ENCODE measurements around the gene SURF2. TPM values are rescaled to one million over a fixed set of nuclear protein-coding genes. Genes with fewer than 3 reads are reported as not detected.

SURF2 gene
- total RNA-seq, 2 donors from 2014 or later, result 16.4 to 57.6 TPM

DNA sequence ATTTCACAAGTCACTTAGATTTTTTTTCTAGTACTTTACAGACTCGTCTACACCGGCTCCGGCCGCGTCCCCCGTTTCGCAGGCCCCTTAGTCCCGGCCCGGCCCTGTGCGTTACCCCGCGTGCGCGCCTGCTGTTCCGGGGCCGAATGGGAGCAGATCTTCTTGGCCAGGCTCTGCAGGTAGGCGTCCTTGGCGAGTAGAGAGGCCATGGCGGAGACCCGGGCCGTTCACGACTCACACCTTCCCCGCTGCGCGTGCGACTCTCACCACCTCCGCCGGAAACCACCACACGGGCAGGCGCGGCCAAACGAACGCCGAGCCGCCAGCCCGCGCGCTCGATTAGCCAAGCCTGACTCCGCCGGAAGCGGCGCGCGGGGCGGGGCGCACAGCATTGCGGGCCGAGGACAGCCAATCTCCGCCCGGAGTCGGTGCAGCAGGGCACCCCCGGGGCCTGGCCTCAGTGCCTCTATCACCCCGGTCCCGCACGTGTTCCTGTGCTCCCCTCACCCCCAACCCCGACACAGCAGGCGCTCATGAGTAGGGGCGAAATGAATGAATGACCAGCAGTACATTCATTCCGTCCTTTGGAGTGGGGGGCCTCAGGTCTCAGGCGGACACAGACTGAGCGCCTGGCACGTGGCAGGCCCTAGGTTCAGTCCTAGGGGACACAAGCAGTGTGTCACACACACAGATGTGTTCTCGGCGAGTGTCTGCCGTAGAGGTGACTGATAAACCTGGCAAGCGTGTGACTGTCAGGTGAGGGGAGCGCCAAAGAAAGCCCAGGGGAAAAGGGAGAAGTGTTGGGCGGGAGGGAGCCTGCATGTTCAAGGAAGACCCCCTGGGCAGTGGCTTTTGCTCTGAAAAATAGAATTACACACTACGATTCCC, 20.2 kb upstream of the SURF2 start, which contains the start of gene SURF6:
TSS of gene SURF6 (minus strand) at position 265 of the 888 bp plus-strand sequence. CDS start at position 209, 56 bp downstream.
- TF ChIP-seq POLR2A (IDR thresholded peaks at IDR 0.05), result peak; percentile 43
- TF ChIP-seq, protein P1, sequence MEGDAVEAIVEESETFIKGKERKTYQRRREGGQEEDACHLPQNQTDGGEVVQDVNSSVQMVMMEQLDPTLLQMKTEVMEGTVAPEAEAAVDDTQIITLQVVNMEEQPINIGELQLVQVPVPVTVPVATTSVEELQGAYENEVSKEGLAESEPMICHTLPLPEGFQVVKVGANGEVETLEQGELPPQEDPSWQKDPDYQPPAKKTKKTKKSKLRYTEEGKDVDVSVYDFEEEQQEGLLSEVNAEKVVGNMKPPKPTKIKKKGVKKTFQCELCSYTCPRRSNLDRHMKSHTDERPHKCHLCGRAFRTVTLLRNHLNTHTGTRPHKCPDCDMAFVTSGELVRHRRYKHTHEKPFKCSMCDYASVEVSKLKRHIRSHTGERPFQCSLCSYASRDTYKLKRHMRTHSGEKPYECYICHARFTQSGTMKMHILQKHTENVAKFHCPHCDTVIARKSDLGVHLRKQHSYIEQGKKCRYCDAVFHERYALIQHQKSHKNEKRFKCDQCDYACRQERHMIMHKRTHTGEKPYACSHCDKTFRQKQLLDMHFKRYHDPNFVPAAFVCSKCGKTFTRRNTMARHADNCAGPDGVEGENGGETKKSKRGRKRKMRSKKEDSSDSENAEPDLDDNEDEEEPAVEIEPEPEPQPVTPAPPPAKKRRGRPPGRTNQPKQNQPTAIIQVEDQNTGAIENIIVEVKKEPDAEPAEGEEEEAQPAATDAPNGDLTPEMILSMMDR (IDR thresholded peaks at IDR 0.05), result peak in 2 of 4 experiments; percentile 31 to 40
- peak; percentile 98 for TF ChIP-seq POLR2AphosphoS5 (IDR thresholded peaks at IDR 0.05)
- peak; percentile 88 for DNase-seq (ENCODE audit: low spot score)
- intact Hi-C loops (cut with DNase I), result no loop called here
- no peaks in the 10 kb centered on the region for H3K9me3 ChIP-seq
- H3K36me3 ChIP-seq, result peaks cover 17 to 20% of the 10 kb centered on the region in 2 donors
- H3K27ac ChIP-seq, result peak within 1 kb of the TSS; percentile 39 to 62
- 5% methylated on average over 61 of the region's 70 CpGs for WGBS
- H3K27me3 ChIP-seq (replicated peaks; ENCODE audit: insufficient read depth), result no peaks in the 10 kb centered on the region
- H3K4me3 ChIP-seq, result peak within 1 kb of the TSS; percentile 54 to 82
- peaks cover 5% of the 10 kb centered on the region for H3K4me1 ChIP-seq (replicated peaks)

- DNase-seq (ENCODE audit: low spot score), result no peak
- no peaks in the 10 kb centered on the region for H3K27me3 ChIP-seq (replicated peaks; ENCODE audit: insufficient read depth)
- peaks cover 4 to 17% of the 10 kb centered on the region in 2 donors for H3K36me3 ChIP-seq
- TF ChIP-seq POLR2AphosphoS5 (IDR thresholded peaks at IDR 0.05) (no peak), POLR2A (IDR thresholded peaks at IDR 0.05) (no peak)
- TF ChIP-seq, protein P1 (IDR thresholded peaks at IDR 0.05), result no peak
- H3K27ac ChIP-seq, result no peak overlapping the region
- 87% methylated on average over 5 of the region's 5 CpGs for WGBS
- H3K4me3 ChIP-seq, result no peak overlapping the region
- intact Hi-C loops (cut with DNase I), result no loop called here
- no peaks in the 10 kb centered on the region for H3K9me3 ChIP-seq
- H3K4me1 ChIP-seq (replicated peaks), result peaks cover 4% of the 10 kb centered on the region
Observed at GRCh38 chr9:133339641-133340040, 16.7 kb upstream of the SURF2 start.

DNA sequence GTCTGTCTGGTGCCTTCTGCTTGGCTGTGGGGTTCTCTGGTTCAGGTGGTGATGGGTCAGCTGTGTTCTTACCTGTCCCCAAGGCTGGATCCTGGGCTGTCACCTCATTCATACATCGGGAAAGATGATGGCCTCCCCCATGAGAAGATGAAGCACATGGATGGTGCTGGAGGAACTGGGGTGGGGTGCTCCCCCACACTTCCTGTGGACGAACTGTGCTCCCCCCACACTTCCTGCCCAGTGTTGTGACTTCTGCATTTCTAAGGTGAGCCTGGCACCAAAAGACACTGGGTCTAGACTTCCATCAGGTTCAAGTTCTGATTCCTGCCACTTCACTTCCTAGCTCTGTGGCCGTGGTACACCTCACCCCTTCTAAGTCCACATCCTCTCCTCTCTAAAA, 16.1 kb upstream of the SURF2 start:
- WGBS, result 75% methylated on average over 3 of the region's 3 CpGs
- DNase-seq (ENCODE audit: low spot score), result no peak
- Histone ChIP-seq H3K9me3 (no peaks in the 10 kb centered on the region), H3K27me3 (replicated peaks; ENCODE audit: insufficient read depth) (no peaks in the 10 kb centered on the region), H3K27ac (no peak overlapping the region), H3K4me3 (no peak overlapping the region), H3K4me1 (replicated peaks) (no peaks in the 10 kb centered on the region), H3K36me3 (peaks cover 4 to 17% of the 10 kb centered on the region in 2 donors)
- intact Hi-C loops (cut with DNase I), result no loop called here
- no peak for TF ChIP-seq POLR2A (IDR thresholded peaks at IDR 0.05)
- TF ChIP-seq POLR2AphosphoS5 (IDR thresholded peaks at IDR 0.05), result no peak
- TF ChIP-seq, protein P1 (IDR thresholded peaks at IDR 0.05), result no peak

DNA sequence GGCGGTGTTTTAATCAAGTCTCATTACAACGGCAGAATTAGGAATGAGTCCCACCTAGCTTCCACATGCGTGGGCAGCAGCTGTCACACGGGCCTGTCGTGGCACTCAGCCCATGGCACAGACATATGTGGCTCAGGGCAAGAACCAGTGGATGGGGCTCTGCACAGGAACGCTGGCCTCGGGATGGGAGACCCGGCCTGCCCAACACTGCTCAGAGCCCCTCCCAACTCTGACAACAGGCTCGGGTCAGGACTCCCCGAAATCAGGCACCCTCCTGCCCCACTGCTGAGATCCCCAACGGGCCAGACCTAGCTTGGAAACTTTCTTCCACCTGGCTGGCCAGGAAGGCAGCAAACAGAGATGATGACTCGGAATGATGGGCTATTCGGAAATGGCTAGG, 15.4 kb upstream of the SURF2 start:
- H3K4me1 ChIP-seq (replicated peaks), result no peaks in the 10 kb centered on the region
- peaks cover 4 to 17% of the 10 kb centered on the region in 2 donors for H3K36me3 ChIP-seq
- H3K4me3 ChIP-seq, result no peak overlapping the region
- no peak overlapping the region for H3K27ac ChIP-seq
- no peaks in the 10 kb centered on the region for H3K27me3 ChIP-seq (replicated peaks; ENCODE audit: insufficient read depth)
- intact Hi-C loops (cut with DNase I), result no loop called here
- WGBS, result 82% methylated on average over 12 of the region's 13 CpGs
- no peak for TF ChIP-seq POLR2A (IDR thresholded peaks at IDR 0.05)
- TF ChIP-seq, protein P1 (IDR thresholded peaks at IDR 0.05), result no peak
- no peak for TF ChIP-seq POLR2AphosphoS5 (IDR thresholded peaks at IDR 0.05)
- no peaks in the 10 kb centered on the region for H3K9me3 ChIP-seq
- no peak for DNase-seq (ENCODE audit: low spot score)
